SJSA1 (cell line): ENCODE results near the gene ZIC1. TPM values are rescaled to one million over a fixed set of nuclear protein-coding genes. Genes with fewer than 3 reads are reported as not detected.

Experiments
- DNase-seq, 2 experiments: peaks; one replicate each; pipeline ENCODE4 v3.0.0-alpha.2; 2015 to 2020; ENCODE audit warnings: low spot score in 2 of 2, low read depth in 1 of 2
- H3K27ac ChIP-seq: fragments of 250-450 bp; sonication (Bioruptor Pico); 2 replicates; pipeline ENCODE4 v1.5.1; 2020; ENCODE audit warnings: mild to moderate bottlenecking, moderate library complexity
- H3K27me3 ChIP-seq: fragments of 250-450 bp; sonication (Bioruptor Pico); replicated peaks from 2 replicates; pipeline ENCODE4 v1.5.1; 2020; ENCODE audit warnings: mild to moderate bottlenecking, moderate library complexity
- H3K36me3 ChIP-seq: fragments of 250-450 bp; sonication (Bioruptor Pico); 2 replicates; pipeline ENCODE4 v1.5.1; 2020; ENCODE audit warnings: mild to moderate bottlenecking
- H3K4me1 ChIP-seq: fragments of 250-450 bp; sonication (Bioruptor Pico); replicated peaks from 2 replicates; pipeline ENCODE4 v1.6.1; 2021; ENCODE audit warnings: mild to moderate bottlenecking
- H3K4me3 ChIP-seq: fragments of 250-450 bp; sonication (Bioruptor Pico); 2 replicates; pipeline ENCODE4 v1.5.1; 2020; ENCODE audit warnings: mild to moderate bottlenecking
- H3K9me3 ChIP-seq: fragments of 250-450 bp; sonication (Bioruptor Pico); replicated peaks from 2 replicates; pipeline ENCODE4 v1.5.1; 2020; ENCODE audit warnings: mild to moderate bottlenecking
- total RNA-seq: library from RNA; depleted of rRNA; stranded (reverse); fragments of >200 nt; shearing (Covaris generic); gene quantifications from 2 replicates; pipeline ENCODE4 v1.2.3, GENCODE V29; 2014

ZIC1 gene
- total RNA-seq, 1 experiment from 2014 or later = 7.1 TPM

DNA sequence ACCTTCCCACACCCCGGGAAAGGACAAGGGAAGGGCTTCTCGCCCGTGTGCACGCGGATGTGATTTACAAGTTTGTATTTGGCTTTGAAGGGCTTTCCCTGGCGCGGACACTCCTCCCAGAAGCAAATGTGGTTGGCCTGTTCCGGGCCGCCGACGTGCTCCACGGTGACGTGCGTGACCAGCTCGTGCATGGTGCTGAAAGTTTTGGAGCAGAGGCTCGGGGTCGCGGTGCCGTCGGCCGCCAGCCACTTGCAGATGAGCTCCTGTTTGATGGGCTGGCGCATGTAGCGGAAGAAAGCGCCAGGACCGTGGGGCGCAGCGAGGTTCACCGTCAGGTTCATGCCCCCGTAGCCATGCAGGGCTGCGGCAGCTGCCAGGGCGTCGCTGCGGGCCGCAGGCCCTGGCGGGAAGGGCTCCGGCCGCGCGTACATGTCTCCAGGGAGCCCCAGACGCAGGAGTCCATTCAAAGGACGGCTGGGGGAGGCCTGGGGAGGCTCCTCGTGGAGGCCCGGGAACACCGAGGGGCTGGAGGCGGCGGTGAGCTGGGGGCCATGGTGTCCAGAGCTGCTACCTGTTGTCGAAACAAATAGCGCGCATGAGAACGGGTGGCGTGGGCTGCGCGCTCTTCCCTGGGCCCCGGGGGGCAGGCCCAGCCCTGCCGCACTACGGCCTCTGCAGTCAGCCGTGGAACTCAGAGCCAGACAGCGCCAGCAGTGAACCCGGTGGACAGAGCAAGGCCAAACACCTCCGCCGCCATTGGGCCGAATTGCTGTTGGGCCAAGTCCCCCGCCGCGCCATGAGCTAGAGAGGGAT, 13.1 kb upstream of the ZIC1 start:
- Histone ChIP-seq H3K36me3 (no peaks in the 10 kb centered on the region), H3K4me1 (peaks cover 3% of the 10 kb centered on the region; the same call in 1 of the 2 replicates), H3K27me3 (no peaks in the 10 kb centered on the region), H3K9me3 (no peaks in the 10 kb centered on the region), H3K27ac (no peak overlapping the region), H3K4me3 (no peak overlapping the region)
- DNase-seq = no peak

DNA sequence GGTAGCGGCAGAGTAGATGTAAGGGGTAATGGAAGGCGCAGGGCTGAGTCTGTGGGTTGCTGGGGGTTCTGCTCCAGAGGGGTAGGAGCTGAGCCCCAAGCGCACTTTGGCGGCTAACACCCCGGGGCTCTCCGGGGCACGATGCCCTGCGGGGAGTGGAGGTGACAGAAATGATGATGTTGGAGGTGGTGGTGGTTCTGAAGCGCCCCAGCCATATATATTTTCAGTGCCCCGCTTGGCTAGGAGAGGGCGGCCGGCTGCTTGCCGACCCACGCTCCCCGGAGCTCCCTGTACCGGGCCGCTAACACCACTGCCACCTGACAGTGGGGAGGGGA, 12.5 kb upstream of the ZIC1 start:
- Histone ChIP-seq H3K27ac (no peak overlapping the region), H3K27me3 (no peaks in the 10 kb centered on the region), H3K36me3 (no peaks in the 10 kb centered on the region)

DNA sequence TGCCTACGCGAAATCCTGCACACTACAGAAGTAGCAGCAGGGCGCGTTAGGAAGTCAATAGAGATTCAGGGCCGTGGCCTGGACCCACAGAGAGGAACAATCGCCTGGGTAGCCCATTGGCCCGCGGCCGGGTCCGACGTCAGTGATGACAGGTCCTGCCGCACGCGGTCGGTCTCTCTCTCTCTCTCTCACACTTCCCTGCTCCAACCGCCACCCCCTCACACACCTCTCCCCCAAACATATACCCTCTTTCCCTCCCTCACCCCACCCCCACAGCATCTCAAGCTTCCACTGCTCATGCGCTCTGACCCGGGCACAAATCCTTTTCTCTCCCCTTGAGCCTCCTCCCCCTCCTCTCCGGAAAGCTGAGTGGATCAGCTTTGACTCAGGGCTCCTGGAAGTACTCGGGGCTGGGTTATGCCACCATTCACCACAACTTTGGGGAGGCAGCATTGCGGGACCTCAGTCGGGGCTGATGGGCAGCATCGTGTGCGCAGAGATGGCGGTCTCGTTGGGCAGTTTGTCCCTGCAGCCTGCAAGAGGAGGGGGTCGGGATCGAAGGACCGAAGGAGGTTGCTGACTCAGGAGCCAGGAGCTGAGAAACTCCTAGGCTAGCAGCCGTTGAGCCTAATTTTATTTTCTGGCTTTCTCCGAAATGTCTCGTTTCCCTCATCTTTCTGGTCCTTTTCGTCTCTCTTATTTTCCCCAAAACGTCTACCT, 11.8 kb upstream of the ZIC1 start:
- Histone ChIP-seq H3K36me3 (no peaks in the 10 kb centered on the region), H3K27me3 (no peaks in the 10 kb centered on the region), H3K4me1 (peaks cover 3% of the 10 kb centered on the region; the same call in 1 of the 2 replicates), H3K27ac (no peak overlapping the region), H3K4me3 (no peak overlapping the region), H3K9me3 (no peaks in the 10 kb centered on the region)
- DNase-seq = no peak

More for the DNA sequence above, 12.5 kb upstream of the ZIC1 start:
- peaks cover 3% of the 10 kb centered on the region; the same call in 1 of the 2 replicates for H3K4me1 ChIP-seq
- no peak for DNase-seq
- H3K9me3 ChIP-seq = no peaks in the 10 kb centered on the region
- no peak overlapping the region for H3K4me3 ChIP-seq

DNA sequence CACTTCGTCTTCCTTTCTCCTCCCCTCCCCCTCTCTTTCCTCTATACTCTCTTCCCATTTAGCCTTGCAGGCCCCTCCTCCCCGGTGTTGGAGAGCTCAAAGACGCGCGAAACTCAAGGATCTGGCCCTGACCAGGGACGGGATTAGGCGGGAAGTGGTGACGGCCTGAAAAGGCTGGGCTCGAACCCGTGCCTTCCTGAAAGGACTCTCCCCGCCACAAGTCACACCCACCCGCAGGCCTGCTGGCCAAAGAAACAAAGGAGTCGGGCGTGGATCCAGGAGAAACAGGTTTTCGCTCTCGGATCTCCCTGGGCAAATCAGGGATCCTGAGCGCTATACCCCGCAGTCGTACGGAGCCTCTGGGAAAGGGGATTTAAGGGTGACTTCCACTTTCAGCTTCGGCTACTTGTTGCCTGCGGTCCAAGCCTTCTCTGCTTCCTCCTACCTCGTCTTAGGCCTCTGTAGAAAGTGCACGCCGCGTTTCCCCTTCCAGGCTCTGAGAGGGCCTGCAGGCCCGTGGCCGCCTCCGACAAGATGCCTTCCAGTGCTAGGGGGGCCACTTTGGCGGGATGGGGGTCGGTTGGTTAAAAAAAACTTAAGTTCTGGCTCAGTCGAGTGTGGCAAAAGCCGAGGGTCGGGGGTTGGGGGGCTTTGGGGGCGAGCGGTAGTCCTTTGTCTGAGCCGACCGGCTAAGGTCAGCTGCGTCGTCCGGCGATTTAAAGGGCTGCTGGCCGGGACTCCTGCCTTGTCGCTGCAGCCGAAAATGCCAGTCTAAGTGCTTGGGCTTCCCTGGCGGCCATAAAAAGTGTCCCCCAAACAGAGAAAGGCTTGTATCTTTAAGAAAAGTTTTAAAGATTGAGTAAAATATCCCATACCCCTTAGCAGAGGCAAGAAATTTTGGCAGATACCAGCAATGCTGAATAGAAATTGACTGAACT, 11.0 kb upstream of the ZIC1 start:
- no peak for DNase-seq
- Histone ChIP-seq H3K36me3 (no peaks in the 10 kb centered on the region), H3K27me3 (no peaks in the 10 kb centered on the region), H3K4me1 (peaks cover 3% of the 10 kb centered on the region; the same call in 1 of the 2 replicates), H3K9me3 (no peaks in the 10 kb centered on the region), H3K4me3 (no peak overlapping the region), H3K27ac (no peak overlapping the region)

DNA sequence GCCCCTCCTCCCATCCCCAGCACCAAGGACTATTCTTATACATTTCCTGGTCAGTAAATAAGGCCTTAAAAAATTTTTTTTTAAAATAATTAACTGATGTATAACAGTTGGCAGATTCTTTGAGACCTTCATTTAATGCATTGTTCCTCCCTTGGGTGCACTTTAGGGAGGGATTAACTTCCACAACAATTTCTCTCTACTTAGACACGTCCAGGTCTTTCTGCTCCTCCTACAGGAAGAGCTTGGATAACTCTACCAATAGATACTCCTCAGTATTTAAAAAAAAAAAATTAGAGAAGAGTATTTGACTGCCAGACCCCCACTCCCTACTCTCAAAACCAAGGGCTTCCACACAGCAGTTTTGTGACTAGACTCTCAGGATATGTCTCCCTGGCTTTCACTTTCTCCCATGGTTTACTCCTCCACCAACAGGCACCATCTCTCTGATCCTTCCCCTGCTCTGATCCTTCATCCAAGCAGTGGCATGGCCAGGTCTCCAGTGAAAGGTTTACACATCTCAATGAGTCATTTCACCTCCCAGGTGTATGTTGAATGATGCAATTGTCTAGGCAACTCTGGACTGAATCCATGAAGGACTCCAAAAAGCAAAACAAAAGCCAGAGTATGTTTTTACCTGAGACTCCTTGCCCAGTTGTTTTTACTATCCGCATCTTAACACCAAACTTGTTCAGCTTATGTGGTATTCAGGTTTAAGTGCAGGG, 10.2 kb upstream of the ZIC1 start:
- Histone ChIP-seq H3K27ac (no peak overlapping the region), H3K27me3 (no peaks in the 10 kb centered on the region), H3K36me3 (no peaks in the 10 kb centered on the region), H3K9me3 (no peaks in the 10 kb centered on the region), H3K4me1 (peaks cover 3% of the 10 kb centered on the region; the same call in 1 of the 2 replicates), H3K4me3 (no peak overlapping the region)
- no peak for DNase-seq

DNA sequence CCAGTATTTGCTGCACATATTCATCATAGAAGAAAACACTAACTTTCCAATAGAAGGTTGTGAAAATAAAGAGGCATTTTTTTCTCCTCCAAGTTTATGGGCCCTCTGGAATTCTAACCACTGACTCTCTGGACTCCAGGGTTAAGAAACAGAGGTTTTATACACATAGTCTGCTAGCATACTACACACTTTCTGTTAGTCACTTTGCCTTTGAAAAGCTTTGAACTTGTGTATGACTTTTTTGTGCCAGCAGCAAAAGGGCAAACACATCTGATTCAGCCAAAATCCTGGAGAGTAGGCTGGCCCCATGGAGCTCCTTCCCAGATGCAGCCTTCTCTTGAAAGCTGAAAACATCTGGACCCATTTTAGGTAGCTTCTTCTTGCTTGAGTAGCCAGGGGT, 9.1 kb upstream of the ZIC1 start:
- H3K27ac ChIP-seq = no peak overlapping the region
- no peaks in the 10 kb centered on the region for H3K27me3 ChIP-seq
- H3K4me3 ChIP-seq = no peak overlapping the region
- no peaks in the 10 kb centered on the region for H3K9me3 ChIP-seq
- H3K36me3 ChIP-seq = no peaks in the 10 kb centered on the region
- no peak for DNase-seq
- no peaks in the 10 kb centered on the region for H3K4me1 ChIP-seq

DNA sequence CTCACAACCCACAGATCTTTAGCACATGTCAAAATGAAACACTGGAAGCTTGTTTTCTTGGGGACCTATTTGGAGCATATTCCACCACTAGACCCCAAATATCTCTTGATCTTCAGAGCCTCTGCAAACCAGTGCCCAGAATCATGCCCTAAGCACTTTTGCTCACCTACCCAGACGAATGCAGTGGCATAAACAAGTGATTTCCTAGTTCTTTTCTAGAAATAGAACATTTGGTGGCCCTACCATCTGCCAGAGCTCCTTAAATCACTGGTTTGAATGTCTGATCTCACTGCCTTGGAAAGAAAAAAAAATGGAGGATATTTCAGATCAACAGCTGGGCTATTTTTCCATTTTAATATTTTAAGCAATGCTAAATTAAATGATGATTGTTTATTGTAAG, 8.2 kb upstream of the ZIC1 start:
- Histone ChIP-seq H3K4me1 (no peaks in the 10 kb centered on the region), H3K9me3 (no peaks in the 10 kb centered on the region), H3K36me3 (no peaks in the 10 kb centered on the region), H3K27ac (no peak overlapping the region), H3K27me3 (no peaks in the 10 kb centered on the region), H3K4me3 (no peak overlapping the region)
- DNase-seq = no peak

DNA sequence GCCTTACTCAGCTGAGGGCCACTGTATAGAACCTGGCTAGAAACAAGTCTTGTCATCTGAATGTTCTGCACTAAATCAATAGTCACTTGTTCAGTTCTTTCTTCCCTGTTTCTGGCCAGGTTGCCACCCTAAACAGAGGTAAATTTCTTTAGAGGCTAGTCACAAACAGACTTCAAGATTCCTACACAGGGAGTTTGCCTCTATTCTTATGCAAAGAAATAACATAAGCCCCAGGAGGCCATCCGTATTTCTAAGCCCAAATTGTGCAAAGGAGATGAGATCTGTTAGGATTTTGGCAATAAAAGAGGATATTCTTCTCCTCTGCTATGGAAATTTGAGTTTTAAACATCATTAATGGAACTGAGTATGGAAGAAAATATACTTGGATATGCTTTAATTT, 7.7 kb upstream of the ZIC1 start:
- Histone ChIP-seq H3K9me3 (no peaks in the 10 kb centered on the region), H3K27ac (no peak overlapping the region), H3K4me3 (no peak overlapping the region), H3K27me3 (no peaks in the 10 kb centered on the region), H3K36me3 (no peaks in the 10 kb centered on the region), H3K4me1 (no peaks in the 10 kb centered on the region)
- no peak for DNase-seq

DNA sequence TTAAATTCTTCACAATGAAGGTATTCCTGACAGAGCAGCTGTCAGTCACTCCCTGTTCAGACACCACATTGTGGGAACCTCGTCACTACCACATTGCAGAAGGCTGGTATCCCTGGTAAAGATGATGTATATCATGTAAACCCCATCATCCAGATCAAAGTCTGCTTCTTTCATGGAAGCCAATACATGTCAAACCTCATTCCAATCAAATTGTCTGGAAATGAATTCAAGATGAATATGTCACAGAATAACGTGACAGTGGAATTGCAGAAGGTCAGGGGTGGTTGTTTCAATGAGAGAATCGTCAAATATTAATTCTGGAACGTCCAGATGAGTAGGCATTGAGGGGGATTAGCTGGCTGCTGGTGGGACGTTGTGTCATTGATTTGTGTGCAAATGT, 7.0 kb upstream of the ZIC1 start:
- Histone ChIP-seq H3K4me1 (no peaks in the 10 kb centered on the region), H3K27me3 (no peaks in the 10 kb centered on the region), H3K36me3 (no peaks in the 10 kb centered on the region), H3K9me3 (no peaks in the 10 kb centered on the region), H3K27ac (no peak overlapping the region), H3K4me3 (no peak overlapping the region)
- no peak for DNase-seq

DNA sequence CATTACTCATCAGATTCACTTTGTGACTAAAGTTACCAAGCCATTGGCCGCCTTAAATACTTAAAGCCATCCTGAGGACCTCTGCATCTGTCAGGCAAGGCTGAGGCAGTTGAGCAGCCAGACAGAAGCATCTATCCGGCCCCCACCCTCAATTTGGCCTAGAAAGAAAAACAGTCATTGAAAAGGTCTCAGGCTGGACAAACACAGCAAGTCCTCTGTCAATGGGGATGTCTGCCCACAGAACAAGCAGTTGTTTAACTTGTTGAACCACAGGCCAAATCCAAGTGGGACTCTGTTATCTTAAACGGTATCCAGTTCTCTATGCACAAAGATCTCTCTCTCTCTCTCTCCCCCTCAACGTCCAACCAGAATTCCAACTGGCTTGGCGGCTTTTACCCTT, 5.7 kb upstream of the ZIC1 start:
- H3K36me3 ChIP-seq = no peaks in the 10 kb centered on the region
- no peak overlapping the region for H3K27ac ChIP-seq
- peaks cover 4% of the 10 kb centered on the region; the same call in 1 of the 2 replicates for H3K4me1 ChIP-seq
- no peaks in the 10 kb centered on the region for H3K27me3 ChIP-seq
- H3K4me3 ChIP-seq = no peak overlapping the region
- H3K9me3 ChIP-seq = no peaks in the 10 kb centered on the region
- DNase-seq = no peak

DNA sequence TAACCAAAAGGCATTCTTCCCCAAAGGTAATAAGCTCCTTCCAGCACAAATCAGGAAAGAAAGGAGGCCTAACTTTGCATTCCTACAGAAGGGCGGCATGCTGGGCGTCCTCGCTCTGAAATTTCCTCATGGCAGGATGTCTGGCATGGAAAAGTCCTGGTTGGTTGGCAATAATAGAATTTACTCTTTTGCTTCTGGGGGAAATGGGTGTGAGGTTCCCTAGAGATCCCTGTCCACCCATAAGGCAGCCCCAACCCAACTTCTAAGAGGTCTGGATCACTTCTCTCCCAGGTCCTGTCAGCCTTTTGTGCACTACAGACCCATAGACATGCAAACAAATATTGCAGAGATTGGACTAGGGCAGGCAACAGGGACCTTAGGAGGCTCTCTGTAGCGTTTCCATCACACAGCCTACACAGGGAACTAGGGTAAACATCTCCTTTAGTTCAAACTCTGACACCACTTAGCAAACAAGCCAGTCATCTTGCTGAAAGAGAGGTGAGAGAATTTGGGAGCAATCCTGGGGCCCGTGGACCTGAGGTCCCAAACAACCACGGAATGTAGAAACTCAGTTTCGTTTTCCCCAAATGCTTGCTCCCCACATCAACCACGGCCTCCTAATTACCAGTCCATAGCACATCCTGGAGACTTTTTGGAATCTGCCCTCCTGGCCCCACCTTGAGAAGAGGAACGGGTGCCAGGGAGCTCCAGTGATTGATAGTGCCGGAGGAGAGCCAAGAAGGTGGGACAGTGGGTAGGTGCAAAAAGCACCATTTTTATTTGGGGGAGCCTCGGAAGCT, 5.0 kb upstream of the ZIC1 start:
- H3K27me3 ChIP-seq = no peaks in the 10 kb centered on the region
- H3K9me3 ChIP-seq = no peaks in the 10 kb centered on the region
- peaks cover 4% of the 10 kb centered on the region; the same call in 1 of the 2 replicates for H3K4me1 ChIP-seq
- H3K36me3 ChIP-seq = no peaks in the 10 kb centered on the region
- no peak overlapping the region for H3K27ac ChIP-seq
- no peak for DNase-seq
- H3K4me3 ChIP-seq = no peak overlapping the region

DNA sequence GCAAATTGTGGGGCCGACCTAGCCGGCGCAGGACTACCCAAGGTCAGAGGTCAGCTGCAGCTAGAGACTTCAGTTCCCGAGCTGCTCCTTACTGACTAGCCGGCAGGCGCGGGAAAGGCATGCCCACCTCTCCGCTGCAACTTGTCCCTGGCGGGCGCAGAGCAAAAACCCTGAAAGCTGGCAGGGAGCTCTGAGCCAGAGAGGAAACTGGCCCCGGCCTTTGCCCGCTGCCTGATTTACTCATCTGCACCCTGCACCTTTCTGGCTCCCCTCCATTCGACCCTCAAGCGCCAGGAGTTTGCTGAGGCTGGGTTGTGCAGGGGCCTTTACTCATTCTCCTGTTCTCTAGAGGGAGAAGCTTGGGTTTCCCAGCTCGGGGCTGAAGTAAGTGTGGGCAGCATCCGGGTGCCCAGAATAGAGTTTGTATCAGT, 4.3 kb upstream of the ZIC1 start:
- Histone ChIP-seq H3K27me3 (no peaks in the 10 kb centered on the region), H3K36me3 (no peaks in the 10 kb centered on the region), H3K27ac (no peak overlapping the region), H3K4me3 (no peak overlapping the region), H3K9me3 (no peaks in the 10 kb centered on the region), H3K4me1 (peaks cover 4% of the 10 kb centered on the region; the same call in 1 of the 2 replicates)
- peak in 1 of 2 experiments; percentile 24 for DNase-seq
